Natural killer cell (primary cell): ENCODE measurements around the gene IL1RN. TPM values are rescaled to one million over a fixed set of nuclear protein-coding genes. Genes with fewer than 3 reads are reported as not detected.

Experiments used
- ATAC-seq, 3 donors: fragments of 150-1000 bp in 2 of 3; fragments of 200-7000 bp in 1 of 3; cut with Tn5 transposase; 1 replicate in 1 of 3; 2 replicates in 2 of 3; pipeline ENCODE4 v1.10.0; 2021; ENCODE audit warnings: mild to moderate bottlenecking in 2 of 3, moderate library complexity in 2 of 3
- DNase-seq, 2 donors: peaks; one replicate each; pipeline versions ENCODE4 v3.0.0 to v3.0.0-alpha.2; 2013 to 2021; ENCODE audit warnings: mixed read lengths in 1 of 2
- H3K27ac ChIP-seq: one replicate; pipeline ENCODE4 v1.5.1; 2013; ENCODE audit warnings: mild to moderate bottlenecking, low read length
- H3K27me3 ChIP-seq: one replicate; pipeline ENCODE4 v1.6.1; 2013; ENCODE audit warnings: low read length; ENCODE audit not compliant: control insufficient read depth, insufficient read depth
- H3K36me3 ChIP-seq: one replicate; pipeline ENCODE4 v1.6.1; 2013; ENCODE audit warnings: low read length; ENCODE audit not compliant: control insufficient read depth, insufficient read depth
- H3K4me1 ChIP-seq: one replicate; pipeline ENCODE4 v1.6.1; 2013; ENCODE audit warnings: low read length; ENCODE audit not compliant: control insufficient read depth, insufficient read depth
- H3K4me3 ChIP-seq: one replicate; pipeline ENCODE4 v1.5.1; 2013; ENCODE audit warnings: low read length
- H3K9me3 ChIP-seq: one replicate; pipeline ENCODE4 v1.6.1; 2013; ENCODE audit warnings: low read length; ENCODE audit not compliant: control insufficient read depth, insufficient read depth
- H3K27ac Mint-ChIP-seq, 2 donors: one replicate each; pipeline ENCODE4 v1.8.0; 2022; ENCODE audit warnings: mild to moderate bottlenecking in 2 of 2, mixed read lengths in 2 of 2, moderate library complexity in 1 of 2
- H3K27me3 Mint-ChIP-seq, 2 donors: one replicate each; pipeline ENCODE4 v1.8.0; 2022; ENCODE audit warnings: low read depth in 2 of 2, mixed read lengths in 2 of 2
- H3K36me3 Mint-ChIP-seq: one replicate; pipeline ENCODE4 v1.8.0; 2022; ENCODE audit warnings: mixed read lengths
- H3K4me1 Mint-ChIP-seq, 2 donors: one replicate each; pipeline ENCODE4 v1.8.0; 2022; ENCODE audit warnings: mixed read lengths in 2 of 2
- H3K4me3 Mint-ChIP-seq: one replicate; pipeline ENCODE4 v1.8.0; 2022; ENCODE audit warnings: mild to moderate bottlenecking, moderate library complexity, mixed read lengths
- H3K9me3 Mint-ChIP-seq, 2 donors: one replicate each; pipeline ENCODE4 v1.8.0; 2022; ENCODE audit warnings: mixed read lengths in 2 of 2
- CTCF ChIP-seq: fragments of 200-600 bp; IDR thresholded peaks from one replicate; pipeline ENCODE4 v1.8.0; 2022; ENCODE audit warnings: antibody characterized with exemption
- WGBS: methylation state at CpG from one replicate; pipeline ENCODE4 v1.1.7; 2013; ENCODE audit warnings: missing lambda C conversion rate; ENCODE audit not compliant: insufficient coverage; 5-methylcytosine and 5-hydroxymethylcytosine counted together
- intact Hi-C: fragments of 100-400 bp; cut with micrococcal nuclease; formaldehyde crosslinking; loops from one replicate; pipeline ENCODE4 v1.14.2; 2022
- total RNA-seq, 4 donors: library from RNA; stranded (reverse); fragments of 120-200 nt in 1 of 4; gene quantifications; one replicate each; pipeline versions ENCODE4 v1.2.3 to v1.2.4, GENCODE V29; 2013 to 2022

IL1RN gene
- total RNA-seq, 3 donors from 2014 or later (not counting 1 experiment from before 2014, with no cell fraction given) = 0.52 to 36.6 (median 0.91) TPM

- Histone ChIP-seq H3K4me1 (peaks cover 9% of the 10 kb centered on the region), H3K27ac (peak overlapping the region; percentile 19), H3K36me3 (no peaks in the 10 kb centered on the region), H3K4me3 (no peak overlapping the region), H3K9me3 (no peaks in the 10 kb centered on the region), H3K27me3 (no peaks in the 10 kb centered on the region)
- peaks cover 12% of the 10 kb centered on the region in 2 donors for H3K4me1 Mint-ChIP-seq
- peaks cover 0 to 3% of the 10 kb centered on the region in 2 donors for H3K9me3 Mint-ChIP-seq
- WGBS = 97% methylated on average over 6 of the region's 6 CpGs
- peak overlapping the region; percentile 79 for H3K4me3 Mint-ChIP-seq
- H3K27ac Mint-ChIP-seq = peak overlapping the region; percentile 61 to 82
- intact Hi-C loops = no loop called here
- DNase-seq (no peak), ATAC-seq (no peak)
- H3K36me3 Mint-ChIP-seq = peaks cover 7% of the 10 kb centered on the region
- no peak for TF ChIP-seq CTCF
- H3K27me3 Mint-ChIP-seq = peaks cover 0 to 13% of the 10 kb centered on the region in 2 donors
Measured at GRCh38 chr2:113098532-113098931, 28.9 kb upstream of the IL1RN start.

- H3K4me3 Mint-ChIP-seq = no peak overlapping the region
Measured at GRCh38 chr2:113102133-113102532, 25.3 kb upstream of the IL1RN start.

DNA sequence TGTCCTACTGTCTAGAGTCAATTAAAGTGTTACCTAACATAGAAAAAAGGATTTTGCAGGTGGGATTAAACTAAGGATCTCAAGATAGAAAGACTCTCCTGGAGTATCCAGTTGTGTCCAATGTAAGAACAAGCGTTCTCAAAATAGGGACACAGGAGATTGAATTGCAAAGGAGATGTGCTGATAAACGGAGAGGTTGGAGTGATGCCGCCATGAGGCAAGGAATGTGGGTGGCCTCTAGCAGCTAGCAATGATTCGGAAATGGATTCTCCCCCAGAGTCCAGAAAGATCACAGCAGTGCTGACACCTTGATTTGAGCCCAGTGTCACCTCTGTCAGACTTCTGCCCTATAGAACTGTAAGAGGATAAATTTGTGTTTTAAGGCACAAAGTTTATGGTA lies 24.1 kb upstream of the IL1RN start:
- Histone ChIP-seq H3K4me1 (peaks cover 6% of the 10 kb centered on the region), H3K9me3 (no peaks in the 10 kb centered on the region), H3K27ac (no peak overlapping the region), H3K27me3 (no peaks in the 10 kb centered on the region), H3K4me3 (no peak overlapping the region), H3K36me3 (no peaks in the 10 kb centered on the region)
- H3K27me3 Mint-ChIP-seq = peaks cover 4 to 9% of the 10 kb centered on the region in 2 donors
- no peaks in the 10 kb centered on the region for H3K36me3 Mint-ChIP-seq
- no peak for TF ChIP-seq CTCF
- H3K9me3 Mint-ChIP-seq = no peaks in the 10 kb centered on the region
- H3K4me3 Mint-ChIP-seq = no peak overlapping the region
- H3K27ac Mint-ChIP-seq = no peak overlapping the region
- DNase-seq (no peak), ATAC-seq (no peak)
- 97% methylated on average over 4 of the region's 4 CpGs for WGBS
- intact Hi-C loops = no loop called here
- H3K4me1 Mint-ChIP-seq = peaks cover 4% of the 10 kb centered on the region in 2 donors

More at GRCh38 chr2:113102133-113102532, 25.3 kb upstream of the IL1RN start:
- 97% methylated on average over 2 of the region's 2 CpGs for WGBS
- ATAC-seq (no peak), DNase-seq (no peak)
- no peaks in the 10 kb centered on the region for H3K36me3 ChIP-seq
- peaks cover 0 to 3% of the 10 kb centered on the region in 2 donors for H3K9me3 Mint-ChIP-seq
- H3K27ac ChIP-seq = no peak overlapping the region
- peaks cover 9% of the 10 kb centered on the region for H3K4me1 ChIP-seq
- H3K9me3 ChIP-seq = no peaks in the 10 kb centered on the region
- H3K27me3 Mint-ChIP-seq = peaks cover 4 to 6% of the 10 kb centered on the region in 2 donors
- intact Hi-C loops = no loop called here
- H3K4me1 Mint-ChIP-seq = peaks cover 12% of the 10 kb centered on the region in 2 donors
- H3K4me3 ChIP-seq = no peak overlapping the region
- H3K36me3 Mint-ChIP-seq = no peaks in the 10 kb centered on the region
- H3K27ac Mint-ChIP-seq = no peak overlapping the region
- no peaks in the 10 kb centered on the region for H3K27me3 ChIP-seq
- TF ChIP-seq CTCF = no peak

- H3K36me3 ChIP-seq = no peaks in the 10 kb centered on the region
- Mint-ChIP-seq H3K27me3 (peaks cover 10 to 17% of the 10 kb centered on the region in 2 donors), H3K27ac (no peak overlapping the region), H3K4me3 (no peak overlapping the region), H3K36me3 (no peaks in the 10 kb centered on the region), H3K4me1 (no peaks in the 10 kb centered on the region), H3K9me3 (no peaks in the 10 kb centered on the region)
- no peak overlapping the region for H3K4me3 ChIP-seq
- ATAC-seq = no peak
- WGBS = 100% methylated on average over 2 of the region's 3 CpGs
- H3K4me1 ChIP-seq = no peaks in the 10 kb centered on the region
- intact Hi-C loops = no loop called here
- no peak for DNase-seq
- H3K27ac ChIP-seq = no peak overlapping the region
- no peaks in the 10 kb centered on the region for H3K9me3 ChIP-seq
- no peaks in the 10 kb centered on the region for H3K27me3 ChIP-seq
- no peak for TF ChIP-seq CTCF
Measured at GRCh38 chr2:113104054-113104611, 23.3 kb upstream of the IL1RN start.
